ENCODE results near the gene CERKL.
A peak's percentile ranks its signal among the peaks of the same experiment; 100 is the strongest.

CERKL gene

GRCh38 chr2:181576431-181576830, 80.5 kb downstream of the CERKL start:
- DNase-seq (ENCODE audit: low spot score) = no peak

- no peak for DNase-seq (ENCODE audit: low spot score)
These were observed 81.3 kb downstream of the CERKL start for GRCh38 chr2:181575650-181576025.

- DNase-seq (ENCODE audit: low spot score) = no peak
These were observed 81.8 kb downstream of the CERKL start for GRCh38 chr2:181575024-181575649.

- DNase-seq (ENCODE audit: low spot score) = no peak
These were observed 82.6 kb downstream of the CERKL start for GRCh38 chr2:181574321-181574720.

GRCh38 chr2:181573140-181573736, 83.7 kb downstream of the CERKL start:
- DNase-seq (ENCODE audit: low spot score) = peak; percentile 55

GRCh38 chr2:181570833-181571661, 85.9 kb downstream of the CERKL start:
- DNase-seq (ENCODE audit: low spot score) = peak; percentile 29

- no peak for DNase-seq (ENCODE audit: low spot score)
These were observed 86.8 kb downstream of the CERKL start for GRCh38 chr2:181570059-181570458.

GRCh38 chr2:181566334-181567032, 90.4 kb downstream of the CERKL start:
- no peak for DNase-seq (ENCODE audit: low spot score)

- no peak for DNase-seq (ENCODE audit: low spot score)
These were observed 93.7 kb downstream of the CERKL start for GRCh38 chr2:181563101-181563692.

- no peak for DNase-seq (ENCODE audit: low spot score)
These were observed 98.5 kb downstream of the CERKL start for GRCh38 chr2:181558371-181558770.

- DNase-seq (ENCODE audit: low spot score) = no peak
These were observed 102.7 kb downstream of the CERKL start for GRCh38 chr2:181554061-181554830.

GRCh38 chr2:181553244-181553643, 103.7 kb downstream of the CERKL start:
- DNase-seq (ENCODE audit: low spot score) = no peak

- DNase-seq (ENCODE audit: low spot score) = no peak
These were observed 104.1 kb downstream of the CERKL start for GRCh38 chr2:181552808-181553207.

- no peak for DNase-seq (ENCODE audit: low spot score)
These were observed 110.8 kb downstream of the CERKL start for GRCh38 chr2:181546086-181546485.

- DNase-seq (ENCODE audit: low spot score) = no peak
These were observed 114.7 kb downstream of the CERKL start for GRCh38 chr2:181542170-181542569.

GRCh38 chr2:181540421-181540820, 116.5 kb downstream of the CERKL start:
- DNase-seq (ENCODE audit: low spot score) = no peak

- no peak for DNase-seq (ENCODE audit: low spot score)
These were observed 120.2 kb downstream of the CERKL start for GRCh38 chr2:181536730-181537129.

- DNase-seq (ENCODE audit: low spot score) = no peak
These were observed 128.5 kb downstream of the CERKL start for GRCh38 chr2:181528441-181528840.

- DNase-seq (ENCODE audit: low spot score) = no peak
These were observed 129.8 kb downstream of the CERKL start for GRCh38 chr2:181527058-181527457.

- DNase-seq (ENCODE audit: low spot score) = no peak
These were observed 130.9 kb downstream of the CERKL start for GRCh38 chr2:181526014-181526413.

- DNase-seq (ENCODE audit: low spot score) = no peak
These were observed 133.1 kb downstream of the CERKL start for GRCh38 chr2:181523756-181524155.
